ENCODE data around the gene HNRNPL.
"Not testable (repeated sequence)": the region's sequence is repeated elsewhere in the genome, so short reads cannot be mapped to it uniquely, and the experiment has no call there.

HNRNPL gene

GRCh38 chr19:38849860-38850435 is at the start of gene HNRNPL:
Gene HNRNPL, minus strand, starts transcription at chr19:38849986. Its CDS starts 20 bp downstream, at chr19:38849966.
- DNase-seq: peak; percentile 100

DNA sequence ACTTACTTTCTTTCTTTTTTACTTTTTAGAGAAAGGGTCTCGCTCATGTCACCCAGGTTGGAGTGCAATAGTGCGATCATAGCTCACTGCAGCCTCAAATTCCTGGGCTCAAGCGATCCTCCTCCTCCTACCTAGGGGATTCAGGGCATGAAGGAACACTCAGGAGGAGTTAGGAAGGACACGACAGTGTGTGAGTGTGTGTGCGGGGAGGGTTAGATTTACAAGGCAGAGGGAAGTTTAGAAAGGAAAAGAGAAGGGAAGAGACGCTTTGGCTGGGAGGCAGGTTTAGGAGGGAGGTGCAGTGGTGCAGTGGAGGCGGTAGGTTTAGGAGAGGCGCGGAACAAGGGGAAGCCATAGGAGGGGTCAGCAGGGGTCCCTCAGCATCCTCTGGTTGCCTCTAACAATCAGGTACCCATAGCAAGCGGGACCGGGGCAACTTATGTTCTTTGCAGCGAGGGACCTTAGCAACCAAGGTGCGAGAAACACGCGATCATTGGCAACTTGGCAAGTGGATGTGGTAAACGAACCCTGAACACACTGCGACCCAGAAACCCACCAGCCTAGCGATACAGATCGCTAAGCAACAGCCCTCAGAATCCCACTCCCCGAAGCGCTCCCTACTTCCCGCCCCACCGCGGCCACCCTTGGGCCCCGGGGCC is 49.1 kb upstream of the HNRNPL start:
- peak; percentile 50 for DNase-seq

- DNase-seq: no peak
These were observed 45.2 kb upstream of the HNRNPL start for GRCh38 chr19:38894968-38895367.

- DNase-seq: no peak
These were observed 43.6 kb upstream of the HNRNPL start for GRCh38 chr19:38893341-38893771.

GRCh38 chr19:38892841-38893240 is 43.1 kb upstream of the HNRNPL start:
- no peak for DNase-seq

GRCh38 chr19:38891771-38892170 is 42.0 kb upstream of the HNRNPL start:
- no peak for DNase-seq

DNA sequence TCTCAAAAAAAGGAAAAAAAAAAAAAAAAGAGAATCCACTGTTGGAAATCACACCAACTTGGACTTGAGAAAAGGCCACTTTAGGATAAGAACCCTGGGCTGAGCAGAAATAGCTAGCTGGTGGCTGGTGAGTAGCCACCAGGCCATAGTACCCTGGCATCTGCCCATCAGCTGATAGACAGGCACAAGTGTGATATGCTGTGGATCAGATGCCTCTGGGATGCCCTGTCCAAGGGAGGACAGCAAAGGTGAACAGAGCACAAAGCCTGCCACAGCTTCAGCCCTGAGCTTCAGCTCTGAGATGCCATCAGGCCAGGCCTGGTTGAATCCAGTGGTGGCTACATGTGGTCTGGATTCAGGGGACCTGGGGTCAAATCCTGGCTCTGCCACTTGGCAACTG is 40.9 kb upstream of the HNRNPL start:
- no peak for DNase-seq

- DNase-seq: no peak
These were observed 40.0 kb upstream of the HNRNPL start for GRCh38 chr19:38889803-38890202.

- DNase-seq: no peak
These were observed 39.1 kb upstream of the HNRNPL start for GRCh38 chr19:38888876-38889275.

DNA sequence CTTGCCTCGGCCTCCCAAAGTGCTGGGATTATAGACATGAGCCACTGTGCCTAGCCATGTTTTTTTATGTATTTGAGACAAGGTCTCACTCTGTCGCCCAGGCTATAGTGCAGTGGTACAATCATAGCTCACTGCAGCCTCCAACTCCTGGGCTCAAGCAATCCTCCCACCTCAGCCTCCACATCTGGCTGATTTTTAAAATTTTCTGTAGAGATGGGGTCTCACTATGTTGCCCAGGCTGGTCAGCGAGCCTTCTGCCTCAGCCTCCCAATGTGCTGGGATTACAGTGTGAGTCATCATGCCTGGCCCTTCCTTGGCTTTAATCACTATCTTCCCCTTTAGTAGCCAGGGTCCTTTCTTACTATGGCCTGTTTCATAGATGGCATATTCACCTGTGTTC is 34.9 kb upstream of the HNRNPL start:
- not testable (repeated sequence) for DNase-seq

GRCh38 chr19:38883286-38883685 is 33.5 kb upstream of the HNRNPL start:
- no peak for DNase-seq

GRCh38 chr19:38880882-38881609 is 31.3 kb upstream of the HNRNPL start:
- no peak for DNase-seq

- no peak for DNase-seq
These were observed 30.5 kb upstream of the HNRNPL start for GRCh38 chr19:38880076-38880881.

DNA sequence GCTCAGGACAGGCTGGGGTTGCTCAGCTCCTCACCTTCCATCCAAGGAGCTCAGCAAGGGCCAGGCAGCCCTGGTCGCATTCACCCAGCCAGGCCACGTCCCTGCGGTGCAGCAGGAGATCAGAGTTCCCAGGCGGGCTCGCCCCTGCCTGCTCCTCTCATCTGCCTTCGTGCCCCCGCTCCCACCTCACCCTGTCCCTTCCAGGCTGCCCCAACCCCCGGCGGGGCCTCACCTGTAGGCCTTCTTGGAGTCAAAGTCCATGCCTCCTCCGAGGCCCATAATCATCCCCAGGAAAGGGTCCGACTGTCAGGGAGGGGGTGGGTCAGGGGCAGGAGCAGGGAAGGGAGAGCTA is 29.6 kb upstream of the HNRNPL start:
- DNase-seq: no peak

GRCh38 chr19:38878575-38879399 is 29.0 kb upstream of the HNRNPL start:
- peak; percentile 35 for DNase-seq

DNA sequence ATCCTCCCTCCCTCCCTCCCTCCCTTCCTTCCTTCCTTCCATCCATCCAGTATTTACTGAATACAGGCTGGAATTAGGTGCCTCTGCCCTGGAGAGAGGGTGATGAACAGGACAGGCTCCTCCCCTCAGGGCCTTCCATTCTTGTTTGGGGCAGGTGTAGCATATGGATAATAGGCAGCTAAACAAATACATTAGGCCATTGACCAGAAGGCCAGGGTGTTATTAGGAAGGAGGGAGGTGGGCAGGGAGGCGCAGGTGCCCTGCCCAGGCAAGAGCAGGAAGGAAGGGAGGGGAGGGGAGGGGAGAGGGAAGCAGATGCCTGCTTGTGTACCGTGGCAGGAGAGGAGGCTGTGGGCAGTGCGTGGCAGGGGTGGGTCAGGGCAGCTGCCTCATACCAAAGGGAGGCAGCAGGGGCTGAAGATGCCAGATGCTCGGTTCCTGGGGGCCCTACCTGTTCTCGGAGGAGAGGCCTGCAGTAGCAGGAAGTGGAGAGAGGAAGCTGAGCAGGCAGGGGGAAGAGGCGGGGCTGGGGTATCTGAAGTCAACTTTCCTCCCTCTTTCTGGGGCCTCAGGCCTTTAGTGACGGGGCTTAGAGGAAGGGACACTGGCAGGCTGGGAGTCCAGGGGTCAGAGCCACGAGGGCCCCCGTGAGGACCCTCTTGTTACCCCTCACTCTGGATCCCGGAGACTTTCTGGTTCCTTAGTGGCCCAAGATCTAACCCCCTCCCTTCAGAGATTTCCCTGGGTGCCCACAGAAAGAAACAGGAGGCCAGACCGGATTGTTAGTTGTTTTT is 28.2 kb upstream of the HNRNPL start, which contains the start of gene RINL:
Gene RINL, minus strand, starts transcription at position 495 of the 794 bp plus-strand sequence. CDS start 1,533 bp downstream, outside the sequence.
- peak; percentile 100 for DNase-seq

DNA sequence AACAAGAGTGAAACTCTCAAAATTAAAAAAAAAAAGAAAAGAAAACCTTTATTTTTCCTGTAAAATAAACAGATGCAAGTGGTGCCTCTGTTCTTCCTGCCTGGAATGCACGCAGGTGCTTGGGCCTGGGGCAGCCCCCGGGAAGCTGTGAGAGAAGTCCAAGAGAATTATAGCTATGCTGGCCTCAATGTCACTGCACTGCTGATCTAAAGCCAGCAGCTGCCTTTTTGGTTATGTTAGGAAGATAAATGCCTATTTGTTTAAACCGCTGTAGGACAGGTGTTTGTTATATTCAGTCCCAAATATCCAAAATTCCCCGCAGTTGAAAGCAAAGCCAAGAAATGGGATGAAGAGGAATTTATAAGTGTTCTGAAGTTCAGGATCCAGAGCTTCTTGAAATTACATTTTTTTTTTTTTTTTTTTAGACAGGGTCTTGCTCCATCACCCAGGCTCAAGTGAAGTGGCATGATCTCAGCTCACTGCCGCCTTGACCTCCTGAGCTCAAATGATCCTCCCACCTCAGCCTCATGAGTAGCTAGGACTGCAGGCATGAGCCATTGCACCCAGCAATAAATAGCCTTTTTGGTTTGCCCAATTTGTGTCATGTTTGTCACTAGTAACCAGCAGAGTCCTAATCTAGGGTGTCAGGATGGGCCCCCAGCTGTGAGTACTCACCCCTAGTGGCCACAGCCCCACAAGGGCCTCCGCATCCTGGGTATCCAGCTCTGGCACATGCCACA is 26.0 kb upstream of the HNRNPL start:
- no peak for DNase-seq

DNA sequence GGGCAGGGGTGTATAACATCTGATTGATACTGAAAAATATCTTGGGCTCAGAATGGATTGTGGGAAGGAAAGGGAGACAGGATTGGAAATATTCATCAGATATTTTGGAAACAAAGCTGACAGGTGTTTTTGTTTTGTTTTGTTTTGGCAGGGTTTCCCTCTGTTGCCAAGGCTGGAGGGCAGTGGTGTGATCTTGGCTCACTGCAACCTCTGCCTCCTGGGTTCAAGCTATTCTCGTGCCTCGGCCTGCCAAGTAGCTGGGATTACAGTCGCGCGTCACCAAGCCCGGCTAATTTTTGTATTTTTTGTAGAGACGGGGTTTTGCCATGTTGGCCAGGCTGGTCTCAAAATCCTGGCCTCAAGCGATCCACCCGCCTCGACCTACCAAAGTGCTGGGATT is 23.6 kb upstream of the HNRNPL start:
- not testable (repeated sequence) for DNase-seq

- DNase-seq: no peak
These were observed 20.8 kb upstream of the HNRNPL start for GRCh38 chr19:38870612-38871011.

GRCh38 chr19:38869836-38870607 is 20.2 kb upstream of the HNRNPL start:
- DNase-seq: peak; percentile 93
